GM12878 (cell line): Measurements from ENCODE around the gene SCGN. TPM values are rescaled to one million over a fixed set of nuclear protein-coding genes. Genes with fewer than 3 reads are reported as not detected.

Experiments
- ATAC-seq: fragments of 200-7000 bp; cut with Tn5 transposase; 3 replicates; pipeline ENCODE4 v1.9.1; 2020; ENCODE audit warnings: mild to moderate bottlenecking, moderate library complexity
- BruUV-seq: library from RNA; stranded (reverse); fragments of 400-500 nt; replicated peaks from 2 replicates; lab custom pipeline; 2021; lab: Mats Ljungman, UMichigan
- CTCF ChIA-PET: fragments of 300-600 bp; sonication (Branson Sonifier 250); formaldehyde crosslinking; extraction: SDS; loops from one replicate; lab custom pipeline; 2021; ENCODE audit warnings: inconsistent platforms; lab: Yijun Ruan, JAX
- POLR2A ChIA-PET: fragments of 350-600 bp; formaldehyde crosslinking; extraction: SDS; loops from one replicate; lab custom pipeline; 2021; ENCODE audit warnings: inconsistent platforms; lab: Charles Lee
- RAD21 ChIA-PET: fragments of 300-600 bp; sonication (Branson Sonifier 250); formaldehyde crosslinking; loops from one replicate; lab custom pipeline; 2023; ENCODE audit warnings: antibody characterized with exemption; ENCODE audit not compliant: unreplicated experiment; lab: Charles Lee
- SMC1A ChIA-PET: fragments of 300-600 bp; sonication (Branson Sonifier 250); formaldehyde crosslinking; loops from one replicate; lab custom pipeline; 2023; ENCODE audit not compliant: unreplicated experiment, uncharacterized antibody; lab: Charles Lee
- DNase-seq: peaks from one replicate; pipeline ENCODE4 v3.0.0-alpha.2; 2011; ENCODE audit warnings: low read depth, low spot score
- FAIRE-seq: peaks from 3 replicates; lab custom pipeline; 2011; peaks lifted over from hg19 to GRCh38; lab: Jason Lieb, UNC
- H2AFZ ChIP-seq: 2 replicates; pipeline ENCODE4 v1.6.0; 2011; ENCODE audit warnings: low read depth, low read length, control low read depth; ENCODE audit not compliant: control insufficient read depth
- H3K27ac ChIP-seq: 2 replicates; pipeline ENCODE4 v1.5.1; 2011; ENCODE audit warnings: control low read depth; ENCODE audit not compliant: control insufficient read depth, insufficient read depth
- H3K27me3 ChIP-seq, 2 experiments: replicated peaks in 1 of 2; 2 replicates each; pipeline versions ENCODE4 v1.6.0 to v1.6.1; 2011; ENCODE audit warnings: low read length in 1 of 2; ENCODE audit not compliant: control insufficient read depth in 2 of 2, insufficient read depth in 2 of 2
- H3K36me3 ChIP-seq, 2 experiments: 2 replicates each; pipeline ENCODE4 v1.5.1; 2011; ENCODE audit warnings: low read length in 1 of 2; ENCODE audit not compliant: control insufficient read depth in 2 of 2, insufficient read depth in 2 of 2
- H3K4me1 ChIP-seq: 2 replicates; pipeline ENCODE4 v1.6.1; 2011; ENCODE audit warnings: mild to moderate bottlenecking, low read length, moderate library complexity, mixed read lengths; ENCODE audit not compliant: control insufficient read depth, insufficient read depth
- H3K4me2 ChIP-seq: 2 replicates; pipeline ENCODE4 v1.6.0; 2011; ENCODE audit warnings: control low read depth; ENCODE audit not compliant: control insufficient read depth, insufficient read depth
- H3K4me3 ChIP-seq: fragments of 200-600 bp; sonication (generic); 2 replicates; pipeline ENCODE4 v1.5.1; 2016
- H3K79me2 ChIP-seq: 2 replicates; pipeline ENCODE4 v1.6.0; 2011; ENCODE audit warnings: low read length; ENCODE audit not compliant: control insufficient read depth, insufficient read depth
- H3K9ac ChIP-seq: 2 replicates; pipeline ENCODE4 v1.8.0; 2011; ENCODE audit warnings: low read length, control low read depth, mixed read lengths; ENCODE audit not compliant: control insufficient read depth, insufficient read depth
- H3K9me3 ChIP-seq: replicated peaks from 3 replicates; pipeline ENCODE4 v1.5.1; 2011; ENCODE audit warnings: mild to moderate bottlenecking, low read length; ENCODE audit not compliant: control insufficient read depth, insufficient read depth
- H4K20me1 ChIP-seq: 2 replicates; pipeline ENCODE4 v1.6.0; 2011; ENCODE audit not compliant: control insufficient read depth, insufficient read depth
- E4F1 ChIP-seq: fragments of 450-650 bp; IDR thresholded peaks from 2 replicates; pipeline ENCODE4 v1.6.1; 2018; ENCODE audit warnings: borderline replicate concordance, mild to moderate bottlenecking; ENCODE audit not compliant: partially characterized antibody
- EED ChIP-seq: sonication (generic); IDR thresholded peaks from 2 replicates; pipeline ENCODE4 v1.6.1; 2016; ENCODE audit warnings: antibody characterized with exemption, low read depth
- MAX ChIP-seq: IDR thresholded peaks from 2 replicates; pipeline ENCODE4 v1.6.1; 2012; ENCODE audit warnings: low read depth, low read length, improper control_type of control experiment
- MYC ChIP-seq: IDR thresholded peaks from 2 replicates; pipeline ENCODE4 v1.6.1; 2011; ENCODE audit warnings: mild to moderate bottlenecking, low read length, moderate library complexity, inconsistent platforms; ENCODE audit not compliant: insufficient read depth, insufficient replicate concordance, insufficient read length, severe bottlenecking
- WGBS: methylation state at CpG from one replicate; pipeline ENCODE4 v1.1.6; 2016; ENCODE audit warnings: low lambda C conversion rate; ENCODE audit not compliant: insufficient replicate concordance, insufficient coverage; ENCODE audit errors: missing lambda C conversion rate; 5-methylcytosine and 5-hydroxymethylcytosine counted together
- in situ Hi-C: fragments of 300-500 bp; cut with MboI; formaldehyde crosslinking; loops from 9 replicates; pipeline ENCODE4 v1.14.3; 2018; ENCODE audit warnings: mixed read lengths
- intact Hi-C: fragments of 100-400 bp; cut with micrococcal nuclease; formaldehyde crosslinking; loops from one replicate; pipeline ENCODE4 v1.14.2; 2022; ENCODE audit not compliant: unreplicated experiment
- polyA plus RNA-seq, 11 experiments: library from polyadenylated mRNA; depleted of rRNA in 4 of 11; unstranded in 6 of 11; stranded (reverse) in 5 of 11; fragments of >200 nt; fragmentation: Nextera tagmentation in 4 of 11; fragmentation: Illumina TruSeq in 1 of 11; extraction: Ambion mirVana in 4 of 11; extraction: Trizol in 1 of 11; gene quantifications; 1 replicate in 1 of 11; 2 replicates in 10 of 11; pipeline versions ENCODE4 v1.2.1 to v1.2.3, GENCODE V29; 2011 to 2016; ENCODE audit warnings: inconsistent platforms in 2 of 11, missing spikeins in 2 of 11, low read depth in 1 of 11
- total RNA-seq, 4 experiments: library from RNA; depleted of rRNA in 3 of 4; stranded (reverse); fragments of >200 nt in 3 of 4; fragmentation: Illumina TruSeq in 1 of 4; extraction: Trizol in 1 of 4; gene quantifications; 2 replicates each; pipeline versions ENCODE4 v1.2.1 to v1.2.3, GENCODE V29; 2013 to 2021
- TF ChIP-seq, protein P1 (sequence below): fragments of 150-350 bp; IDR thresholded peaks from 2 replicates; pipeline ENCODE4 v1.6.1; 2016; ENCODE audit warnings: low read depth, low read length

SCGN gene
- total and polyA plus RNA-seq, 10 of the 15 experiments (the other 5 are each of a cell fraction or from before 2014, with no cell fraction given), result not detected

- DNase-seq (no peak), FAIRE-seq (no peak), ATAC-seq (no peak)
- POLR2A ChIA-PET, result no interaction called here
- H2AFZ ChIP-seq, result no peak overlapping the region
- H3K27ac ChIP-seq, result no peak overlapping the region
- no peaks in the 10 kb centered on the region for H4K20me1 ChIP-seq
- no peaks in the 10 kb centered on the region for H3K36me3 ChIP-seq
- H3K4me3 ChIP-seq, result no peak overlapping the region
- RAD21 ChIA-PET, result no interaction called here
- no peak overlapping the region for H3K9ac ChIP-seq
- WGBS, result 49% methylated on average over 2 of the region's 2 CpGs
- H3K79me2 ChIP-seq, result no peaks in the 10 kb centered on the region
- CTCF ChIA-PET, result interaction anchor here (1.5 kb wide), 1 partner anchor 32 kb away, joined by 3 read pairs; no protein-coding TSS in a partner anchor
- in situ Hi-C loops, result no loop called here
- TF ChIP-seq E4F1 (no peak), EED (no peak), MYC (no peak), MAX (no peak)
- TF ChIP-seq, protein P1, sequence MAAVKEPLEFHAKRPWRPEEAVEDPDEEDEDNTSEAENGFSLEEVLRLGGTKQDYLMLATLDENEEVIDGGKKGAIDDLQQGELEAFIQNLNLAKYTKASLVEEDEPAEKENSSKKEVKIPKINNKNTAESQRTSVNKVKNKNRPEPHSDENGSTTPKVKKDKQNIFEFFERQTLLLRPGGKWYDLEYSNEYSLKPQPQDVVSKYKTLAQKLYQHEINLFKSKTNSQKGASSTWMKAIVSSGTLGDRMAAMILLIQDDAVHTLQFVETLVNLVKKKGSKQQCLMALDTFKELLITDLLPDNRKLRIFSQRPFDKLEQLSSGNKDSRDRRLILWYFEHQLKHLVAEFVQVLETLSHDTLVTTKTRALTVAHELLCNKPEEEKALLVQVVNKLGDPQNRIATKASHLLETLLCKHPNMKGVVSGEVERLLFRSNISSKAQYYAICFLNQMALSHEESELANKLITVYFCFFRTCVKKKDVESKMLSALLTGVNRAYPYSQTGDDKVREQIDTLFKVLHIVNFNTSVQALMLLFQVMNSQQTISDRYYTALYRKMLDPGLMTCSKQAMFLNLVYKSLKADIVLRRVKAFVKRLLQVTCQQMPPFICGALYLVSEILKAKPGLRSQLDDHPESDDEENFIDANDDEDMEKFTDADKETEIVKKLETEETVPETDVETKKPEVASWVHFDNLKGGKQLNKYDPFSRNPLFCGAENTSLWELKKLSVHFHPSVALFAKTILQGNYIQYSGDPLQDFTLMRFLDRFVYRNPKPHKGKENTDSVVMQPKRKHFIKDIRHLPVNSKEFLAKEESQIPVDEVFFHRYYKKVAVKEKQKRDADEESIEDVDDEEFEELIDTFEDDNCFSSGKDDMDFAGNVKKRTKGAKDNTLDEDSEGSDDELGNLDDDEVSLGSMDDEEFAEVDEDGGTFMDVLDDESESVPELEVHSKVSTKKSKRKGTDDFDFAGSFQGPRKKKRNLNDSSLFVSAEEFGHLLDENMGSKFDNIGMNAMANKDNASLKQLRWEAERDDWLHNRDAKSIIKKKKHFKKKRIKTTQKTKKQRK, result no peak
- BruUV-seq, result no TSS peak
- H3K4me2 ChIP-seq, result no peak overlapping the region
- H3K4me1 ChIP-seq, result no peaks in the 10 kb centered on the region
- SMC1A ChIA-PET, result interaction anchor here (0.7 kb wide), 1 partner anchor 13 kb away, joined by 3 read pairs; no protein-coding TSS in a partner anchor
- H3K9me3 ChIP-seq, result no peaks in the 10 kb centered on the region
- intact Hi-C loops, result no loop called here
- H3K27me3 ChIP-seq, result no peaks in the 10 kb centered on the region
Observed at GRCh38 chr6:25747477-25747876, 95.5 kb downstream of the SCGN start.
